BLaER1 (cell line): ENCODE measurements around the gene MEIS2.

Experiments used
- H3K27ac ChIP-seq: shearing (Covaris generic); formaldehyde crosslinking; 2 replicates; pipeline ENCODE4 v1.8.1; 2022
- H3K27me3 ChIP-seq: shearing (Covaris generic); formaldehyde crosslinking; 2 replicates; pipeline ENCODE4 v1.8.1; 2022
- H3K36me3 ChIP-seq: shearing (Covaris generic); formaldehyde crosslinking; 2 replicates; pipeline ENCODE4 v1.8.1; 2022
- H3K4me1 ChIP-seq: shearing (Covaris generic); formaldehyde crosslinking; 2 replicates; pipeline ENCODE4 v1.8.1; 2022
- H3K4me2 ChIP-seq: shearing (Covaris generic); formaldehyde crosslinking; 2 replicates; pipeline ENCODE4 v1.8.1; 2022
- H3K4me3 ChIP-seq: shearing (Covaris generic); formaldehyde crosslinking; 2 replicates; pipeline ENCODE4 v1.8.1; 2022
- H3K9ac ChIP-seq: shearing (Covaris generic); formaldehyde crosslinking; 2 replicates; pipeline ENCODE4 v1.8.1; 2022
- H3K9me3 ChIP-seq: shearing (Covaris generic); formaldehyde crosslinking; 2 replicates; pipeline ENCODE4 v1.8.1; 2022
- H4K20me1 ChIP-seq: shearing (Covaris generic); formaldehyde crosslinking; 2 replicates; pipeline ENCODE4 v1.8.1; 2022
- Cebpa-rat ChIP-seq: shearing (Covaris generic); IDR thresholded peaks from 2 replicates; pipeline ENCODE4 v1.8.1; 2022

MEIS2 gene

DNA sequence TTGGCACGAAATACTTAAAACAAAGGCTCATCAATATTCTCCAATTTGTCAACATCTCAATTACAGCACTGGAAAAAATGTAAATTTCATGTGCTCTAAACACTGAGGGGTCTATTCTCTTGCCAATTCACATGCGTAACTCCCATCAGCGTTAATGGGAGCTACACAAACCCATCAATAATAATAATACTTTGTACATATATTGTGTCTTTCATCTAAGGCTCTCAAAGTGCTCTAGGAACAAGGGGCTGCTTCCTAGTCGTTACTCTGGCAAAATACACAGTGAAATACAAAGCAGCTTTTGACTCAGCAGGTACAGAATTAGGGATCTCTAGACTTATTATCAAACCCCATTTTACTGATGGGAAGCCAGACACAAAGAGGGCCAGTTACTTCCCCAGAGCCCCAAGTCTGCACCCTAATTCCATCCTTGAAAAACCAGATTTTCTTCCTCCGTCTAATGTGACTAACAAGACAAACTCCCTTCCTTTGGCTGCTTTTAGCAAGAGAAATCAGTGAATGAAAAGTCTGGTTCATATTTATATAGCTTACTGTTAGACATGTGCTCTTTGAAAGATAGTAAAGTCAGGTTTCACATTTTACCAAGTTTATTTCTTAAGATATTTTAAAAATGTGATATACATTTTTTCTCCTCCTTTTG, 20.0 kb downstream of the MEIS2 start:
- no peaks in the 10 kb centered on the region for H3K4me1 ChIP-seq
- no peaks in the 10 kb centered on the region for H3K36me3 ChIP-seq
- H3K4me2 ChIP-seq, result no peak overlapping the region
- no peaks in the 10 kb centered on the region for H4K20me1 ChIP-seq
- H3K9me3 ChIP-seq, result no peaks in the 10 kb centered on the region
- no peak overlapping the region for H3K27ac ChIP-seq
- no peaks in the 10 kb centered on the region for H3K27me3 ChIP-seq
- no peak for TF ChIP-seq Cebpa-rat
- H3K9ac ChIP-seq, result no peak overlapping the region
- H3K4me3 ChIP-seq, result no peak overlapping the region

- no peaks in the 10 kb centered on the region for H4K20me1 ChIP-seq
- H3K27me3 ChIP-seq, result no peaks in the 10 kb centered on the region
- no peaks in the 10 kb centered on the region for H3K9me3 ChIP-seq
- H3K36me3 ChIP-seq, result no peaks in the 10 kb centered on the region
- H3K4me3 ChIP-seq, result no peak overlapping the region
- H3K9ac ChIP-seq, result no peak overlapping the region
- H3K4me1 ChIP-seq, result no peaks in the 10 kb centered on the region
- H3K4me2 ChIP-seq, result no peak overlapping the region
- no peak for TF ChIP-seq Cebpa-rat
- no peak overlapping the region for H3K27ac ChIP-seq
Measured at GRCh38 chr15:37079726-37080125, 20.6 kb downstream of the MEIS2 start.

DNA sequence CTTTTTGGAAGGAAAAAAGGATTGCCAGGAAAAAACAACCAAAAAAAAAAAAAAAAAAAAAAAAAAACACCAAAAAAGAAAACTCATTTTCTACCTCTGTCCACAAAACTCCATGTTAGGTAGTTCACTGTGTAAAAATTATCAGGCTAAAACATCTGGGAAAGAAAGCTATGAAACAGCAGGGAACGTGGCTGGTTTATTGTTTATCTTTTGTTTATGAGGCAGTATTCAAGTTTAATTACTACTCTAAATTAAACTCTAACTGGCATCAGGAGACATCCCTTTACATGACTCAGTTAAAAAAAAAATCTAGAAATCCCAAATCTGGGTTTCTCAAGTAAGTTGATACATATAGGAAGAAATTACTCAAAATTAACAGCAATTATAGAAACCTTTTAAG, 21.8 kb downstream of the MEIS2 start:
- no peak for TF ChIP-seq Cebpa-rat
- Histone ChIP-seq H4K20me1 (no peaks in the 10 kb centered on the region), H3K4me1 (no peaks in the 10 kb centered on the region), H3K9me3 (no peaks in the 10 kb centered on the region), H3K4me3 (no peak overlapping the region), H3K36me3 (no peaks in the 10 kb centered on the region), H3K27me3 (no peaks in the 10 kb centered on the region), H3K27ac (no peak overlapping the region), H3K9ac (no peak overlapping the region), H3K4me2 (no peak overlapping the region)

DNA sequence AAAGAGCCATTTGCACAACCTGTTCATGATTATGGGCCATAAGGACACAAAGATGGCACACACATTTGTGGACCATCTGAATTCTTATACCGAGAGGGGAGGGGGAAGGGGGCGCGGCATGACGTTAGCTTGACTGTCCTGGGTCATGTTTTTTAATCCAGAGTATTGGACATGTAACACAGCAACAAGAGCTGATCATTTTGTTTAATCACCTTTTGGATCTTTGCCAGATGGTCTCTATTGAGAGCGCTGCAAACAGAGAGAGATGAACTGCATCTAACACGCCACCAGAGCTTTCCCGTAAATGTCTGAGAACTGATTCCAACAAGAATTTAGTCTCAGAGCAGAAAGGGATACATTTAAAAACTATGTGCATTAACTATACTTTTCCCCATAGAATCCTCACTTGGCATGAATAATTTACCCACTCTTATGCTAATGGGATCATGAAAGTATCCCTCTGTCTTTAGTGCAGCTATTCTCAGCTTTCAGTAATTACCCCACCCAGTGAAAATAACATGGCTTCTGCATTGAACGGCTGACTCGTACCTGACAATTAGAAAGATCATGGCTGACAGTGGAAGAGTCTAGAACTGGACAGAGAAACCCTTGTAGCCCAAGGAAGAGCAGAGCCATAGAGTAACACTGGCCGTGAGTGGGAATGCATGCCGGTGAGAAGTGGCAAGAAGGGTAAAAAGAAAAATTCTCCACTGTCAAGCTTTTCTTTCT, 22.6 kb downstream of the MEIS2 start:
- no peaks in the 10 kb centered on the region for H3K4me1 ChIP-seq

GRCh38 chr15:37076543-37076942, 23.8 kb downstream of the MEIS2 start:
- no peaks in the 10 kb centered on the region for H4K20me1 ChIP-seq
- no peaks in the 10 kb centered on the region for H3K4me1 ChIP-seq
- TF ChIP-seq Cebpa-rat, result no peak
- H3K27ac ChIP-seq, result no peak overlapping the region
- H3K4me2 ChIP-seq, result no peak overlapping the region
- no peaks in the 10 kb centered on the region for H3K27me3 ChIP-seq
- H3K9me3 ChIP-seq, result no peaks in the 10 kb centered on the region
- H3K9ac ChIP-seq, result no peak overlapping the region
- H3K36me3 ChIP-seq, result no peaks in the 10 kb centered on the region
- no peak overlapping the region for H3K4me3 ChIP-seq

More for the DNA sequence above, 22.6 kb downstream of the MEIS2 start:
- Histone ChIP-seq H3K36me3 (no peaks in the 10 kb centered on the region), H4K20me1 (no peaks in the 10 kb centered on the region), H3K4me3 (no peak overlapping the region), H3K27me3 (no peaks in the 10 kb centered on the region), H3K4me2 (no peak overlapping the region), H3K9me3 (no peaks in the 10 kb centered on the region), H3K9ac (no peak overlapping the region), H3K27ac (no peak overlapping the region)
- no peak for TF ChIP-seq Cebpa-rat

GRCh38 chr15:37075777-37076176, 24.6 kb downstream of the MEIS2 start:
- Histone ChIP-seq H3K36me3 (no peaks in the 10 kb centered on the region), H3K27ac (no peak overlapping the region), H3K4me1 (no peaks in the 10 kb centered on the region), H3K9me3 (no peaks in the 10 kb centered on the region), H4K20me1 (no peaks in the 10 kb centered on the region), H3K9ac (no peak overlapping the region), H3K4me2 (no peak overlapping the region), H3K4me3 (no peak overlapping the region), H3K27me3 (no peaks in the 10 kb centered on the region)
- no peak for TF ChIP-seq Cebpa-rat

DNA sequence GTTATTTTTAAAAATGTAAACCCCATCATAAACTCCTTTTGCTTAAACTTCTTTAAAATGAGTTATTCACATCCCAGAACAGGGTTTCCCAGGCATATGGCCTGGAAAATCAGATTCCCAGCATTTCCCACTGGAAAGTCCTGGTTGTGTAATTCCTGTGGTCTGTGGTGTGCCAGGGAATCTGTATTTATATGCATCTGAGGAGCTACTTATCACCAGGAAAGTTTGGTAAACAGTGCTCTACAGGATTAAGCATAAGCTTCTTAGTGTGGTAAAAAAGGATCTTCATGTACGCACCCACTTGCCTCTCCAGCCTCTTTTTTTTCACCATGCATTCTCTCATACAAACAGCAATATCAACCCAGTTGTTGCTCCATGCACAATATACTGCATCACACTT, 28.2 kb downstream of the MEIS2 start:
- no peaks in the 10 kb centered on the region for H3K9me3 ChIP-seq
- no peaks in the 10 kb centered on the region for H4K20me1 ChIP-seq
- no peak overlapping the region for H3K4me2 ChIP-seq
- no peaks in the 10 kb centered on the region for H3K27me3 ChIP-seq
- no peak for TF ChIP-seq Cebpa-rat
- no peak overlapping the region for H3K9ac ChIP-seq
- no peaks in the 10 kb centered on the region for H3K36me3 ChIP-seq
- H3K4me3 ChIP-seq, result no peak overlapping the region
- H3K4me1 ChIP-seq, result no peaks in the 10 kb centered on the region
- H3K27ac ChIP-seq, result no peak overlapping the region

DNA sequence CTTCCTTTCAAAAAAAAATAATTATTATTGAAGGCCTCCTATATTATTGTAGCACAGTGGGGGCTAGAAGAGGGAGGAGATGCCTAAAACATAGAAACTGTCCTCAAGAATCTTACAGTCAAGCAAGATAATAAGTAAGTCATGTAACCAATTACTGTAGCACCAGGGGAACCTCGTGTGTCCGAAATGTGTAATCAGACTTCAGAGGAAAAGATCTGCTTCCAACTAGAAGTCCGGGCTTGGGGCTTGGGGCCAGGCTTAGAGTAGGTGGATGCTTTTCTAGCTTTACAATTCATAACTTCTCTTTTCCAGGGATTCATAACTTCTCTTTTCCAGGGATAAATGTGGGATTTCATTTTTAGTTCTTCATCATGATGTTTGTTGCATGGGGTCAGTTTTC, 29.2 kb downstream of the MEIS2 start:
- Histone ChIP-seq H3K9me3 (no peaks in the 10 kb centered on the region), H3K27ac (no peak overlapping the region), H3K4me1 (no peaks in the 10 kb centered on the region), H3K36me3 (no peaks in the 10 kb centered on the region), H3K27me3 (no peaks in the 10 kb centered on the region), H4K20me1 (no peaks in the 10 kb centered on the region), H3K4me3 (no peak overlapping the region), H3K4me2 (no peak overlapping the region), H3K9ac (no peak overlapping the region)
- no peak for TF ChIP-seq Cebpa-rat

- H3K9ac ChIP-seq, result no peak overlapping the region
- H3K27ac ChIP-seq, result no peak overlapping the region
- H3K4me1 ChIP-seq, result no peaks in the 10 kb centered on the region
- no peak overlapping the region for H3K4me3 ChIP-seq
- H3K9me3 ChIP-seq, result no peaks in the 10 kb centered on the region
- H3K36me3 ChIP-seq, result no peaks in the 10 kb centered on the region
- H3K4me2 ChIP-seq, result no peak overlapping the region
- no peaks in the 10 kb centered on the region for H3K27me3 ChIP-seq
- H4K20me1 ChIP-seq, result no peaks in the 10 kb centered on the region
- no peak for TF ChIP-seq Cebpa-rat
Measured at GRCh38 chr15:37070686-37071085, 29.7 kb downstream of the MEIS2 start.

DNA sequence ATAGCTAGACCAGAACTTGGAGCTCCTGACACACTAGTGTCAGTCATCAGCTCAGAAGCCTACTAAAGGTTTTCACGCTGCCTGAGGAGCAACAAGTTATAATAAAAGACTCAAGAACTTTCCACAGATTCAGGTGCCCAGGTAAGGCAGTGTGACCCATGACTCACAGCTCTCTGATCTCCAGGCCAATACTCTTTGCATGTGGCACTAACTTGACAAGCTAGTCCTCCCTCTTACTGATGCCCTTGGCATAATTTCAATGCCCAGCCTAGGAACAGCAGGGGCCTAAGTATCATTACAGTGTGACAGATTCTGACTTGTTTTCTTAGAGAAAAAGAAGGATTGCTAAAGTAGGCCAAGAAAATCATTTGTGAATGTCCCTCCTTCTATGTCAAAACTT, 38.4 kb downstream of the MEIS2 start:
- H3K4me1 ChIP-seq, result no peaks in the 10 kb centered on the region
- no peaks in the 10 kb centered on the region for H4K20me1 ChIP-seq
- no peak overlapping the region for H3K4me3 ChIP-seq
- no peaks in the 10 kb centered on the region for H3K36me3 ChIP-seq
- no peak overlapping the region for H3K27ac ChIP-seq
- no peak overlapping the region for H3K9ac ChIP-seq
- no peaks in the 10 kb centered on the region for H3K27me3 ChIP-seq
- H3K9me3 ChIP-seq, result no peaks in the 10 kb centered on the region
- H3K4me2 ChIP-seq, result no peak overlapping the region
- TF ChIP-seq Cebpa-rat, result no peak
